ENCODE measurements around the gene TMC3.
"Not testable (repeated sequence)": the region's sequence is repeated elsewhere in the genome, so short reads cannot be mapped to it uniquely, and the experiment has no call there.

The TMC3 gene

DNA sequence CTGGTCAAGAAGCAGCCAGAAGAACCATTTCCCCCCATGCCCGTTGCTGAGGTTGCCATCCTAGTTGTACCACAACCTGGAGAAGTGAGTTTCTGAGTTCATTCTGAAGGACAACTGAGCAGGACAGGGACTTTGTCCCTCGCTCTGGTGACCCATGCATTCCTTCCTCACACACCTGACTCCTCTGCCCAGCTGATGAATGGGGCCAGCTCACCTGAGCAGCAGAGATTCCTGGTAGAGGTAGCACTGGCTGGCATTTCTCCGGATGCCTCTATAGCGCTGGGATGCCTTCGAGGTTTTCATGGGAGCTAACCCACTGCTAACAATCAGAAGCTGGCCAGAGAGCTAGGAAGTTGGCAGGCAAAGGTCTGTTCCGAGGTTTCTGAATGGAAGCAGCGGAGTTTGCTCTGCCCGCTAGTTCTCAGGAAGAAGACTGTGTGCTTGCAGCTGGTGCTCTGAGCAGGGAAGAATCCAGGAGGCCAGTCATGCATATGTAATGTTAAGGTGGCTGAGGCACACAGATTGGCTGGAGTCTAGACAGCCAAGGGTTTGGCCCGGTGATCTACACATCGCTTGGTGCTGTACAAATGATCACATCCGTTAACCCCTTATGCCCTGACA is at the start of gene TMC3:
TSS of gene TMC3 (minus strand) at position 439 of the 621 bp plus-strand sequence. CDS start at position 303, 136 bp downstream.
- DNase-seq (ENCODE audit: low read depth in 2 of 2): no peak

DNA sequence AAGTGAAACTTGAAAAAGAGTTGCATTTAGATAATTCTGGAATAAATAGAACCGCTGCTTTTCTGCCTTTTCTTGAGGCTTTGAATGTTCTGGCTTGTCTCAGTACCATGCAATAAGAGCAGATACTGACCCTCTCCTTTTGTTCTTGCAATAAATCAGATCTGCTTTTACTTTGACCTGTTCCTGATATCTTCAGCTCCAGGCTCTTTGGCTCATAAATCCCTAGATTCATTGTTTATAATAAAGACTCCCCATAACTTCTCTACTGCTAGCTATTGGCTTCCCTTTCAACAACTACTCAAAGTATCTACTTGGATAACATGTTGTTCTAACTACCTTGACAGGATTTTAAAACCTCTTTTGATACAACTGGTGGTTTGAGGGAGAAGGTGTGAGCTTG is 47.4 kb upstream of the TMC3 start:
- DNase-seq (ENCODE audit: low read depth in 2 of 2): no peak

DNA sequence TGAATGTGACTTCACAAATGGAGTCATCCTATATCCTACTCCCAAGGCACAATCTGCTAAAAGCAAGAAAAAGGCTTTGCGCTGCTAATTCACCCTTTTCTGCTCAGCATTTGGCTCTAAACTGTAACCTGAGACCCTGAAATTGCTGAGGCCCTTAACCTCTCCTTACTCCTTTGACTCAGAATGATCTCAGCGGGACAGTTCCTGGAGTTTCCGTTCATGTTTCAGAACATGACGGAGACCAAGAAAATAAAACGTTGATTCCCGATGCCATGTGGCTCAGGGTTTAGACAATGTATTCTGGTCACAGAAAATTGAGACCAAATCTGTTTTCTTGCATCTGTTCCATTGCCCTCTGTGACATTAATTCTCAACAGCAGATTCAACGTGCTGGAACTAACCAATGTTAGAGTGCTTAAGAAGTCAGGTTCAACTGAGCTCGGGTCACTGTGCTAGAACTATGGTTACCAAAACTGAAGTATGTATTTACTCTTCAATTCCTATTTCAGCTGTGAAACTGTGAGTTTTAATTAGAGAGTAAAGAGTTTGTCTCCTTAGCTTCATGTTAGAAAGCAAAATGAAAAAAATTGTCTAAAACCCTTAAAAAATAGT is 45.4 kb upstream of the TMC3 start:
- no peak for DNase-seq (ENCODE audit: low read depth in 2 of 2)

DNA sequence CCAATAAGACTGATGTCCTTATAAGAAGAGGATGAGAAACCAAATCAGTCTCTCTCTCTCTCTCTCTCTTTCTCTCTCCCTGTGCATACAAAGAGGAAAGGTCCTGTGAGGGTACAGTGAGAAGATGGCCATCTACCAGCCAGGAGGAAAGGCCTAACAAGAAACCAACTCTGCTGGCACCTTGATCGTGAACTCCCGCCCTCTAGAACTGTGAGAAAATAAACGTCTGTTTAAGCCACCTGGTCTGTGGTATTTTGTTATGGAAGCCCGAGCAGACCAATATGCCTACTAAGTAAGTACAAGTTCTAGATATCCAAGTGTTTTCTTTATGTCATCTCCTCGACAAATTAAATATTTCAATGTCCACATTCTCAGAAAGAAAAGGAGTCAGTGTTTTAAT is 44.9 kb upstream of the TMC3 start:
- DNase-seq (ENCODE audit: low read depth in 2 of 2): no peak

DNA sequence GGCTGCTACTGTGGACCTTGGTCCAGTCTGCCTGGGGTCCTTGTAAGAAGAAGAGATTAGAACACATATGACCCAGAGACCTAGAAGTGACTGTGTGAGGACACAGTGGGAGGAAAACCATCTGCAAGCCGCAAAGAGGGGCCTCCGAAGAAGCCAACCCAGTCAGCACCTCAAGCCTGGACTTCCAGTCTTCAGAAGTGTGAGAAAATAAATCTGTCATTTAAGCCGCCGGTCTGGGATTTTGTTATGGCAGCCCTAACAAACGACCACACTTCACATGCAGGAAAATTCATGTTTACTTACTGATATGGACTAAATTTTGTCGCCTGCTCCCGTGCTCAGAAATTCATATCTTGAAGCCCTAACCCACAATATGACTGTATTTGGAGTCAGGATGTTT is 44.4 kb upstream of the TMC3 start:
- DNase-seq (ENCODE audit: low read depth in 2 of 2): no peak

DNA sequence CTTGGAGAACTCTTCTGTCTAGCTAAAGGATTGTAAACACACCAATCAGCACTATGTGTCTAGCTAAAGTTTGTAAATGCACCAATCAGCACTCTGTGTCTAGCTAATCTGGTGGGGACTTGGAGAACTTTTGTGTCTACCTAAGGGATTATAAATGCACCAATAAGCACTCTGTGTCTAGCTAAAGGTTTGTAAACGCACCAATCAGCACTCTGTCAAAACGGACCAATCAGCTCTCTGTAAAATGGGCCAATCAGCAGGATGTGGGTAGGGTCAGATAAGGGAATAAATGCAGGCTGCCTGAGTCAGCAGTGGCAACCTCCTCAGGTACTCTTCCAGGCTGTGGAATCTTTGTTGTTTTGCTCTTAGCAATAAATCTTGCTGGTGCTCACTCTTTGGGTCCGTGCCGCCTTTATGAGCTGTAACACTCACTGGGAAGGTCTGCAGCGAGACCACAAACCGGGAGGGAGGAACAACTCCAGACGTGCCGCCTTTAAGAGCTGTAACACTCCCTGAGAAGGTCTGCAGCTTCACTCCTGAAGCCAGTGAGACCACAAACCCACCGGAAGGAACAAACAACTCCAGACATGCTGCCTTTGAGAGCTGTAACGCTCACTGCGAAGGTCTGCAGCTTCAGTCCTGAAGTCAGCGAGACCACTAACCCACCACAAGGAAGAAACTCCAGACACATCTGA is 40.4 kb upstream of the TMC3 start:
- DNase-seq (ENCODE audit: low read depth in 2 of 2): not testable (repeated sequence)

DNA sequence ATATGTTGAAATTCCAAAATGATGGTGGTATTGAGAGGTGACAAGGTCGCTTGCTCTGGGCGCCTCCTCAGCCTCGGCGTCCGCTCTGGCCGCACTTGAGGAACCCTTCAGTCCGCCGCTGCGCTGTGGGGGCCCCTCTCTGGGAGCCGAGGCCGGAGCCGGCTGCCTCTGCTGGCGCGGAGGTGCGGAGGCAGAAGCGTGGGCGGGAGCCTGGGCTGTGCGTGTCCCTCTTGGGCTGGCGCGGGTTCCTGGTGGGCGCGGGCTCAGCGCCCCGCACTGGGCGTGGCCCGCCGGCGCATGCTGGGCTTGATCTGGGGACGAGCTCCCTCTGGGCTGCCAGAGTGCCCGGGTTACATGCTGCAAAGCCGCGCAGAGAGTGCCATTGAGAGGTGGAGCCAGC is 39.8 kb upstream of the TMC3 start:
- DNase-seq (ENCODE audit: low read depth in 2 of 2): no peak

DNA sequence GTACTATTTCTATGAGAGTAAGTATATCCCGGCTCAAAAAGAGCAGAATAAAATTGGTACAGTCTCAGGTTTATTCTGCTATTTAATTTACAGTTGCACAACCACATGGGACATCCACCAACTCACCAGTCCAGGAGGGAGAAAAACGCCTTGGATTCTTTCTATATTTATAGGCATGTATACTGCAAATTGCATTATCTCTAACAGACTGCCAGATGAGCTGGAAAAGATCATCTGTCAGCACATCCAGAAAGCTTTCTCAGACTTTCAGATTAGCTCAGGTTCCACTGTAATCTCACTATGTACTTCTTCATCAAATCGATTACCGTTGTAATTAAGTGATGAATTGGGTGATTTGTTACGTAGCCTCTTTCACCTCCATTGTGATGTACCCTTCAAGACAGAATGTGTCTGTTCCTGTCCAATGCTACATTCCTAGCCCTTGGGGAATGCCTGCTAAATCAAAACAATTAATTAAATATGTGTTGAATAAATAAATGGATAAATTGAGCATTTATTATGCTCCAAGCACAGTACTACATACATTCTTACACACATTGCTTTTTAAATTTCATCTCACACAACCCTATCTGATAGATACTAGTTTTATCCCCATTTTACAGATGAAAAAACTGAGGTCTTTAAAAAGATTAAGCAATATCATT is 38.1 kb upstream of the TMC3 start:
- no peak for DNase-seq (ENCODE audit: low read depth in 2 of 2)

DNA sequence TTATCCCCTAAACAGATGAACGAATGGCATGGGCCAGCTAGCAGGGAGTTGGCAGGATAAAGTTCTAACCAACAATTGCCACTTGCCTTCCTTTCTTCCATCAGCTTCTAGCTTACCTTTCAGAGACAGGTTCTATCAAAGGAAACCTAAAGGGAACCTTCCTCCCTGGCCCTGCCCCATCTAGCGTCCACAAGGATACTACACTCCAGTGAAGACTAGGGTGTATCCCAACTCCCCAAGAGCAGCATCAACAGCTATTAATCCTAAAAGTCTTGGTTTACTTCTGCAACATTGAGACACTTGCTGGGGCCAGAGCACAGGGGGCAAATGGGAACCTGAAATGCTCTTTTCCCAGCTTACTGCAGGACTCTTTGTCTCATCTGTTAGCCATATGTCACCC is 37.0 kb upstream of the TMC3 start:
- no peak for DNase-seq (ENCODE audit: low read depth in 2 of 2)

DNA sequence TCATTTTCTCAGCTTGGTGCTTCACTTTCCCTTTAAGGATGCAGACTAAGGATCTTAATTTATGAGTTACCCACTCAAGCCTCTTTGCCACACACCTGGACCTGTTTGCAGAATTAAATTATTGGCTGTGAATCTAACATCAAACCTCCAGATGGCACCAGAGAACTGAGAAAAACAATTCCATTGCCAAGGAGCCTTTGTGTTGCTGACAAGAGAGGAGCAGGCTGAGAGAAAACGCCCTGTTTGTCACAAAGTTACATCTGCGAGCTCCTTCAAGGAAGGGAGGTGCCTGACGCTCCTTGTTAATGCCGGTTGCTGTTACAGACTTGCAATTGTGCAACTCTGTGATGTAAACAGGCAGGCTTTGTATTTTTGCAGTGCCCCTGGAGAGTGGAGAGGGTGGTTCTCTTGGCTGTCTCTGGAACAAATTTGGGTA is 36.3 kb upstream of the TMC3 start:
- no peak for DNase-seq (ENCODE audit: low read depth in 2 of 2)

DNA sequence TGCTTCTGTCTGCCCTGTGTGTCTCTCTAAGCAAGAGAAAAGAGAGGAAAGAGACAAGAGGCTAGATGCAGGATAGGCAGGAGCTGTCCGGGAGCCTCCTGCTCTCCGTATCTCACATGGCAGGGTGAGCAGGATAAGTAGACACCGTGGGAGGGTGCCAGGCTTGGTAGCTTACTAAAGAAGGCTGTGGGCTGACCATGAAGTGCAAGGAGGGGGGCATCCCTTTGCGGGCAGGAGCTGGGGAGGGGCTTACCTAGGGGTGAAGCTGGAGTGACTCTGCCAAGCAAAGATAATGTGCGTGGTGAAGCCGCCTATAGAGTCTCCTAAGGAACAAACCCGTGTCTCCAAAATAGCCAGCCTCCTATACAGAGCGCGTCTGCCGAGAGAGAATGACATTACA is 33.7 kb upstream of the TMC3 start:
- DNase-seq (ENCODE audit: low read depth in 2 of 2): no peak

DNA sequence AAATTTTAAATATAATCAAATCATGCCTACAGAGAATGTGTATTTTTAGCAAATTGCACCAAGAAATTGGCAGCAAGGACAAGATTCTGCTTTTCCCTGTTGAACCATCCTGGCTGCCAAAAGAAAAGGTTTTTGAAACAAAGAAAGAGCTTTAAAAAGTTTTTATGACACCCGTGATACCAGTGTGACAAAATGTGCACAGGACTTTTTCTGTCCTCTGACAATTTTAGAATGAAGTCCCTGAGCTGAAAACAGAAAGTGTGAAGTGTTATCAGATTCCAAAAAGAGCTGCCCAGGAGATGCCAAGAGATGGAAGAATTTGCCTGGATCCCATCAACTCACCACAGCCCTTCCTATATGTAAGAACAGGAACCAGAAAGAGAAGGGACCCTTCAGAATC is 33.2 kb upstream of the TMC3 start:
- no peak for DNase-seq (ENCODE audit: low read depth in 2 of 2)

DNA sequence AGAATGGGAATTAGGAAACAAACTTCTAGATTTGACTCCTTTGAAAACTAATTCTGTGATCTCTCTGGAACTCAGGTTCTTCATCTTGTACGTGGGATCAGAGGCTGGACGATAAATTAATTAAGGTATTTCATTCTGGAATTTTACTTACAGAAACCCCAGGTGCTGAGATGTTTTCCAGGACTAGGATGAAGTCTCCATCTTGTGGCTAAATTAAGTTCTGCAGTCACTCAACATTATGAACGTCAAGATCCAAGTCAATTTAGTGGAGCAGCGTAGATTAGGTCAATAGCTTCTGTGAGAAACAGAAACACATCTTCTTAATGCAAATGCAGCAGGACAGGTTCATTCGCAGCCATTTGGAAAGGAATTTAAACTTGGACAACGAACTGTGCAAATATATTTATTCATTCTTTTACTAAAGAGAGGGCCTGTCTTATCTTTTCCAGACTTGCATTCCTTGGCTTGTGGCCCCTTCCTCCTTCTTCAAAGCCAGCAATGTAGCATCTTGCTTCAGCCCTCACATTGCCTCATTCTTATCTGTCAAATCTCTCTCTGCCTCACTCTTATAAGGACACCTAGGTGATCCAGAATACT is 26.7 kb upstream of the TMC3 start:
- DNase-seq (ENCODE audit: low read depth in 2 of 2): no peak

DNA sequence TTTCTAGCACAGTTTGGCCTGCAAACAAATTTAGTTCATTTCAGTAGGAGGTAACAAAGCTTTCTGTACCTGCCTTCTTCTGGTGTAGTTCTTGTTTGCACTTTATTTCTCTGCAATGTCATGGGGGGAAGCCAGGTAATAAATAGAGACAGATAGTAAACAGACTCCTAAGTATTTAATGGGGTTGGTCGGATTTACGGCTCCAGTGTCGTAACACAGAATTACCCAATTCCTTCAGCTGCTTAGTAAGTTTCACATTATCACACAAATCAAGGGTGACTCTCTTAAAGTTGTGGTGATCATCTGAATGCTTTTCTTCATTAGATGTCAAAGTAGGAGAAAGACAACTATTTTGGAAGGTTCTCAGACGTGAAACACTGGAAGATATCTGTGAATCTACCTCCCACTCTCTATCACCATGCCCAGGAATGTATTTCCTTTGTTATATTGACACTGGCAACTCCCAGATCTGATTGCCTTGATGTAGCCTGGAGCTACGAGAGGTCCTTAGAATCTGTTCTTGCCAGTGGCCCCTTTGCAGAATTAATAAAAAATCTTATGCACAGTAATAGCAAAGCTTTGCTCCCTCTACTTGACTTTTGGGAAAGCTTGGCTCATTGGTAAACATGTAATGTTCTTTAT is 25.0 kb upstream of the TMC3 start:
- no peak for DNase-seq (ENCODE audit: low read depth in 2 of 2)

DNA sequence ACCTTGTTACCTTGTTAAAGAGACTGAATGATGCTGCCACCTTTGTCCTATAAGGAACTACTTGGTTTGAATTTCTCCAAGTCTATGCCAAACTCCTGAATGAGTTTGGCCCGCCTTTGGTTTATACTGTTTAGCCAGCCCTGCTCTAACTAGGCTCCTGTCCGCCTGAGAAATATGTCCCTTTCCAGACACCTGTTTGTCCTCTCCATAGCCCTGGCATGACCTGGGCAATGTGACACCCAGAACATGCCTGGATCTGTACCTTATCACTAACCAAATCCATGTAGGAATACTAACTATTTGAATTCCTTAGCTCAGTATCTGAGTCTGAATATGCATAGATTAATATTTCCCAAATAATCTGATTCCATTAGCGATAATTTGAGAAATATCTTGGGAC is 24.4 kb upstream of the TMC3 start:
- no peak for DNase-seq (ENCODE audit: low read depth in 2 of 2)

DNA sequence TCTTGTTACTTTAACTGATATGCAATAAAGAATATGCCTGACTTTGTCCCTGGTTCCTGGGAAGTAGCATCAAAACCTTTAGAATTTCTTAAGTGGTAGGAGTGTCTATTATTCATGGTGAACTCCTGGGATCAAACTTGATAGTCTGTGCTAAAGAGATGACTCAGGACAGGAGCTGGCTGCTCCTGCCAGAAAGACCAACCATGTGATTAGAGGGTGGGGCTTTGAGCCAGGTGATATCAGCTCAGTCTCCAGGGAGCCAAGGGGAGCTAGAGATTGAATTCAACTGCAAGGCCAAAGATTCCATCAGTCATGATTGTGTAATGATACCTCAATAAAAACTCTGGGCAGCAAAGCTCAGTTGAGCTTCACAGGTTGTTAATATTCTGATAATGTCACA is 20.6 kb upstream of the TMC3 start:
- DNase-seq (ENCODE audit: low read depth in 2 of 2): no peak

DNA sequence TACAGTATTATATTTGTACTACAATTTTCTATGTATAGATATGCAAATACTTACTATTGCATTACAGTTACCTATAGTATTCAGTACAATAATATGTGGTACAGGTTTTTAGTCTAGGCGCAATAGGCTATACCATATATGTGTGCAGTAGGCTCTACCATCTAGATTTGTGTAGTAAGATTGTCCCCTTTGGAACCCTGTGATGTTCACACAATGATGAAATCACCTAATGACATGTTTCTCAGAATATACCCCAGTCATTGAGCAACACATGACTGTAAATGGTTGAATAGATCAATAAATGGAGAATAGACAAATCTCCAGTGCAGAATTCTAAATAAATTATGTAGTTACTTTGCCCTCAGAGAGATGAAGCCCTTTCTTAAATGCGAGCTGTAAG is 17.6 kb upstream of the TMC3 start:
- DNase-seq (ENCODE audit: low read depth in 2 of 2): no peak

DNA sequence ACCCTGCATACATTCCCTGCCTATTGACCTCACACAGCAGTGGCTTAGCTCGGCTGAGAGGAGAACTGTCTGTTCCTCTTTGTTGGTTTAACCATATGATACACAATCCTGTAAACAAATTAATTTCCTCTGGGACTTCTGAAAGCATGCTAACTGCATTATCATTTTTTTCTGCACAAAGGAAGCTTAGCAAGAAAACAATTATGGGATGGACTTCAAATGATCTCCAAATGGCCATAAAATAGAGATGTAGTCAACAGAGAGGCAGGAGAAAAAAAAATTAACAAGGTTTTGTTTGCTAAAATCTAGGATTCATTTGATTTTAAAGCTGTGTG is 14.4 kb upstream of the TMC3 start:
- no peak for DNase-seq (ENCODE audit: low read depth in 2 of 2)

DNA sequence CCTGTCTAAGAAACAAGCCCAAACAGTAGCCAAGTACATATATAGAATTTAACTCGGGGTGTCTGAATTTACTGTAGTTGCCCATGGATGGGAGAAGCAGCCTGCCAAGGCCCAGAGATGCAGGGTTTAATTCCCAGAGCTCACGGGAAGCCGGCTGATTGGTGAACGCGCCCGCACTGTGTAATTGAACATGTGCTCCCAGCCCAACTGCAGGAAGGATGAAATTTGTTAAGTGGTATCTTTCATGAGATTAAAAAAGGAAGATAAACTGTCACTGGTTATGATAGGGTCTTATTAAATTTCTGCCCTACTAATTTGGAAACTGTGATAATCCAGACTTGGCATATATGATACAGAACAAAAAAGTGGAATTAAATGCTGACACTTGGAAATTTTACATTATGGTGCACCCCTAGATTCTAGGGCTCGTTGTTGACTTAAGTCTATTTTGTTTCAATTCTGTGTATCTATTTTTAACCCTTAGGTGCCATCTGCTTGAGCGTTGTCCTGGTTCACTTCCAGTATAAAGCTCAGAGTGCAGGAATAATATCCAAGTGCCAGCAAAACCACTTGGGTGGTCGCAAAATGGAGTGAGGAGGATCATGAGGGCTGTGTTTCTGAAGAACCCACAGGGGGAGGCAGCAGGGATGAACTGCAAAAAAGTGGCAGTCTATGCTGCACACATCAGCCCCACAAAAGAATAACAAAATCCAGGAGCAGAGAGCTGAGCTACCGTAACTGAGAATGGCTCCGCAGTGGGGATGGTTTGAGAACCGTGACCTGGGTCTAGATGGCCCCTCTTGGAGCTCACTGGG is 13.8 kb upstream of the TMC3 start:
- no peak for DNase-seq (ENCODE audit: low read depth in 2 of 2)

DNA sequence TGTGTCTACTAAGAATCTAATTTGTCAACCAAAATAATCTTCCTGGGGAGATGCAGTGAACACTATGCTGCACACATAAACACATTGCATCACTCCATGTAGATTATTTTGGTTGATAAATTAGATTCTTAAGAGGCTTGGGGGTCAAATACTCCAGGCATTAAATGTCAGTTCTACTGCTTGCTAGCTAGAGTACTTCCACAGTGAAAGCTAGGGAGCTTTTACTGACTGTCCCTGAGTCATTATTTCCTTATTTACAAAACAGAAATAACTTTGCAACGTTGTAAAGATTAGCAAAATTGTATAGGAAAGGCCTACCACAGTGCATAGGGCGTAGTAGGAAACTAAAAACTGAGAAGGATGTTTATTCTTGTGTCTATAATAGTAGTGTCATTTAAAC is 12.9 kb upstream of the TMC3 start:
- no peak for DNase-seq (ENCODE audit: low read depth in 2 of 2)

DNA sequence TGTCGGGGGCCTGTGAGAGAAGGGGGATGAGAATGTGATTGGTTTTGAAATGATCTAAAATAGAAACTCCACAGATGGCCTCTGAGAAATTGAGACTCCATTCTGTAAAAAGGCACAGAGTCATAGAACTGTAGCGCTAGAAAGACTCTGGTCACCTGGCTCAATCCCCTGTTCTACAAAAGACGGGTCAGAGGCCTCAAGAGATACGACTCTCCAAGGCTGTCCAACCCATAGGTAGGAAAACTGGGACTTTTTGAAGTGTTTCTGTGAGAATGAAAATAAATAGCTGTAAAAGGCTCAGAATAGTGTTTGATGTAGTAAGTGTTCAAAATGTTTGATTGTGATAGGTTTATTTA is 11.7 kb upstream of the TMC3 start:
- DNase-seq (ENCODE audit: low read depth in 2 of 2): no peak
